Activated CD4-positive, alpha-beta T cell treated with anti-CD3 and anti-CD28 coated beads, Interleukin-2, amount 50 U/mL, for 1 hour (primary cell): Measurements from ENCODE around the gene ACTL7A.
"Not testable (repeated sequence)": the region's sequence is repeated elsewhere in the genome, so short reads cannot be mapped to it uniquely, and the experiment has no call there.

Experiments
- DNase-seq: peaks from one replicate; pipeline ENCODE4 v3.0.0-alpha.2; 2020

The ACTL7A gene

GRCh38 chr9:108861997-108862396 lies at the start of gene ACTL7A:
Gene ACTL7A, plus strand, starts transcription at chr9:108862266. Its CDS starts 57 bp downstream, at chr9:108862323.
- DNase-seq, result no peak

GRCh38 chr9:108812396-108813025 lies 49.6 kb upstream of the ACTL7A start:
- no peak for DNase-seq

GRCh38 chr9:108813951-108814601 lies 48.0 kb upstream of the ACTL7A start:
- no peak for DNase-seq

DNA sequence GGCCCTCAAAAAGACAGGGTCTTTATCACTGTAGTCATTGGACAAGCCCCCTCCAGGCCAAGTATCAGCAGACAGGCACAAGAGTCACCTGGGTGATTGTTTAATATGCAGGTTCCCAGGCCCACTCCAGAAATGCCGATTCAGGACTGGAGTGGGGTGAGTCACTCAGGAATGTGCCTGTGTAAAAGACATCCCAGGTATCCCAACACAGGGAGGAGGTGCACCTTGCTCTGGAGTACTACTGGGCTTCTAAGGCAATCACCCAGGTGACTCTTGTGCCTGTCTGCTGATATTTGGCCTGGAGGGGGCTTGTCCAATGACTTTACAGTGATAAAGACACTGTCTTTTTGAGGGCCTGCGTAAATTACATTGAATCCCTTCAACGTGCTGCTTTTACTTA lies 46.9 kb upstream of the ACTL7A start:
- DNase-seq, result no peak

GRCh38 chr9:108816037-108816436 lies 46.0 kb upstream of the ACTL7A start:
- no peak for DNase-seq

DNA sequence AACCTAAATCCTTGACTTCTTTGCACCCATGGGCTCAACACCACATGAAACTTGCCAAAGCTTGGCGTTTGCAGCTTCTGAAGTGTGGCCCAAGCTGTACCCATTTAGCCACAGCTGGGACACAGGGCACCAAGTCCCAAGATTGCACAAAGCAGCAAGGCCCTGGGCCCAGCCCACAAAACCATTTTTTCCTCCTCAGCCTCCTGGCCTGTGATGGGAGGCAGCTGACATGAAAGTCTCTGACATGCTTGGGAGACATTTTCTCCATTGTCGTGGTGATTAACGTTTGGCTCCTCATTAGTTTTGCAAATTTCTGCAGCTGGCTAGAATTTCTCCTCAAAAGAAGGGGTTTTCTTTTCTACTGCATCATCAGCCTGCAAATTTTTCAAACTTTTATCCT lies 38.2 kb upstream of the ACTL7A start:
- no peak for DNase-seq

DNA sequence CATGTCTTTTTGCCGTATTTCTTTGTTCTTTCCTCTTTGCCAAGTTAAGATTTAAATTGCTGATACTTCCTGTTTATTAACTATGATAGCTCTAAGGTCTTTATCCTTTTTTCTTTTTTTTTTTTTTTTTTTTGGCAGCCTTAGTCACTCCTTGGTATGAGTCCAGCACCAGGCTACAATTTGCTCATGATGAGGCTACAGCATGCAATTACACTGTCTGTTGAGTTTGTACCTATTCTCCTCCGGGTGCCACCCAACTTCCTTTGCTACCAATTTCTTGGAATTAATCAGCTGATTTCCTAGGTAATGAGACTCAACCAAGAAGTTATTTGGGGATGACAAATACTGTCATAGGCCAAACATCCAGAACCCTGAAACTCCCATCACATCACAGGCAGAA lies 31.8 kb upstream of the ACTL7A start:
- DNase-seq, result no peak

GRCh38 chr9:108831496-108832178 lies 30.4 kb upstream of the ACTL7A start:
- DNase-seq, result no peak

GRCh38 chr9:108832179-108832500 lies 29.9 kb upstream of the ACTL7A start:
- DNase-seq, result no peak

- no peak for DNase-seq
Measured at GRCh38 chr9:108834959-108835665, 27.0 kb upstream of the ACTL7A start.

GRCh38 chr9:108835831-108836230 lies 26.2 kb upstream of the ACTL7A start:
- no peak for DNase-seq

GRCh38 chr9:108836319-108836718 lies 25.7 kb upstream of the ACTL7A start:
- DNase-seq, result no peak

DNA sequence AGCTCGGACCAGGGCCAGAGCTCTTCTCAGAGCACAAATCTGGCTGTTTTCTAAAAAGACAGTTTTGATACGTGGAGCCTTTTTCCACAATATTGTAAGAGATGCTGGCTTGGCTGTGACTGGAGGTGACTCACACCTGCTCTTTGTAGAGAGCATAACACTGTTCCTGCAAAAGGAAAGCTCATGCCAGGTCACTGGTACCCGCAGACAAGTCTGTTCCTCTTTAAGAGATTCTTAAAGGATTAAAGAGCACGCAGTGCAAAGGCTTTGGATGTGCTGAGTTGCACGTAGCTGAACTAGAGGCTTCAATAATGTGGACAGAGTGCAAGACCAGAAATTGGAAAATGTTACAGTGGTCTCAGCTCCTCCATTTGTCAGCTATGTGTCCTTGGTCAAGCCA lies 25.3 kb upstream of the ACTL7A start:
- no peak for DNase-seq

- no peak for DNase-seq
Measured at GRCh38 chr9:108837530-108837929, 24.5 kb upstream of the ACTL7A start.

GRCh38 chr9:108838017-108838416 lies 24.0 kb upstream of the ACTL7A start:
- no peak for DNase-seq

GRCh38 chr9:108839561-108839960 lies 22.5 kb upstream of the ACTL7A start:
- DNase-seq, result not testable (repeated sequence)

- DNase-seq, result no peak
Measured at GRCh38 chr9:108842610-108843295, 19.3 kb upstream of the ACTL7A start.

DNA sequence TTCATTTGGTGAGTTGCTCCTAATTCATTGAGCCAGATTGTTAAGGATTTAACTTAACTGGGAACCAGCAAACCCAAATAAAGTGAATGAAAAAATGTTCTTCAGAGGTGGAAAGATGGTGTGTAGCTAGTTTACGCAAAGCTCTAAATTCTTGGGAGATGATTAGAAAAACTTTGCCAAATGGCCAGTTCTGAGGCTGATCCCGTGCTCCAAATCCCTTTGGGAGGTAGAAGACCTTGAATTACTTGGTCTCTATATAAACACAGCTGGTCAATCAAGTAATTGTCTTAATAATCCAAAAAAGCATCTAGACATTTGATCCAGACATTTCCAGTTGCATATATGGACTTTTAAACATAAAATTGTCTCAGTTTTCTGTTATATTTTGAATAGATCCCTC lies 17.7 kb upstream of the ACTL7A start:
- no peak for DNase-seq

DNA sequence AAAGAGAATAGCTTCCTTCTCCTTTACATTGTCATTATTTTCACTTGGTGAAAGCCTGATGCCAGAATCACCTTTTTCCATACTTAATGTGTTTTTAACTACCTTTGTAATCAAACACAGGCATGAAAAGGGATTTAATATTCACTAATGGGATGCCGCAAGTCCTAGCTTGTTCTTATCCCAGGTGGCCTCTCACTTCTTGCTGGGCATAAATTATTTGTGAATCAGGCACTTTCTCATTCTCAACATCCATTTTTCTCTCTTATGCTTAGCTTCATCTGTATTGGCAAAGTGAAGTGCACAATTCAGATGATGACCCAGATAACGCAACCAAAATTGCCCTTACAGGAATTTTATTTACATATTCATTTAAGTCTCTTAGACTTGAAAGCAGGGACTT lies 17.2 kb upstream of the ACTL7A start:
- no peak for DNase-seq

GRCh38 chr9:108845507-108845906 lies 16.6 kb upstream of the ACTL7A start:
- no peak for DNase-seq

DNA sequence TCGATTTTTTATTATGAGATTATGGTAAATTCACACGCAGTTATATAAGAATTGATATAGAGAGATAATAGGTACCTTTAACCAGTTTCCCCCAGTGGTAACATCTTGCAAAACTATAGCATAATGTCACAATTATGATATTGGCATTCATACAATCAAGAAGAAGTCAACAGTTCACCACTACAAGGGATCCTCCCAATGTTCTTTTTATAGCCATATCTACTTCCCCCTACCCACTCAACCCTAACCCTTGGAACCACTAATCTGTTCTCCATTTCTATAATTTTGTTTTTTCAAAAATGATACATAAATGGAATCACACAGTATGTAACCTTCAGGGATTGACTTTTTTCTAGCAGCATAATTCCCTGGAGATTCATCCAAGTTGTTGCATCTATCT lies 16.1 kb upstream of the ACTL7A start:
- no peak for DNase-seq

- DNase-seq, result not testable (repeated sequence)
Measured at GRCh38 chr9:108848296-108848695, 13.8 kb upstream of the ACTL7A start.

GRCh38 chr9:108850293-108850897 lies 11.7 kb upstream of the ACTL7A start:
- no peak for DNase-seq
